ENCODE data around the gene POTEH.
"Not testable (repeated sequence)": the region's sequence is repeated elsewhere in the genome, so short reads cannot be mapped to it uniquely, and the experiment has no call there.

Gene POTEH

GRCh38 chr22:15738157-15738908, 48.5 kb downstream of the POTEH start:
- DNase-seq: not testable (repeated sequence)

DNA sequence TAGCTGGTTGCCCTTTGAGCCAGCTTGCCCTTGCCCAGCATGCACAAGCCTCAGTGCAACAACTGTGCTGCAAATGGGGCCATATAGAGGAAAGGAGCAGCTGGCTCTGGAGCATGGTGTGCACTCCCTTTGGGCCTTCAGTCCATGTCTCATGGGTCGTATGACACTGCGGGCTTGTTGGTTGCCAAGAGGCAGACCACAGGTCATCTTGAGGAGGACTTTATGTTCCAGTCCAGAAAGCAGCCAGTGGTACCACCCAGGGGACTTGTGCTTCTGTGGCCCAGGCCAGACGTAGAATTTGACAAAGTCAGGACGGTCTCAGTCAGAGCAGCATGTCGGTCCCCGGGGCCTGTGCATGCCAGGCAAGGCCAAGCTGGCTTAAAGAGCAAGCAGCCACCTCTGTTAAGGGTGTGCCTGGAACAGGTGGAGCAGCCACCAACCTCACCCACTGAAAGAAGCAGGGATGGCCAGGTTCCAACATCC, 49.1 kb downstream of the POTEH start:
- not testable (repeated sequence) for DNase-seq

- DNase-seq: not testable (repeated sequence)
These were observed 58.0 kb downstream of the POTEH start for GRCh38 chr22:15747636-15748323.

GRCh38 chr22:15749181-15749970, 59.5 kb downstream of the POTEH start:
- DNase-seq: not testable (repeated sequence)

DNA sequence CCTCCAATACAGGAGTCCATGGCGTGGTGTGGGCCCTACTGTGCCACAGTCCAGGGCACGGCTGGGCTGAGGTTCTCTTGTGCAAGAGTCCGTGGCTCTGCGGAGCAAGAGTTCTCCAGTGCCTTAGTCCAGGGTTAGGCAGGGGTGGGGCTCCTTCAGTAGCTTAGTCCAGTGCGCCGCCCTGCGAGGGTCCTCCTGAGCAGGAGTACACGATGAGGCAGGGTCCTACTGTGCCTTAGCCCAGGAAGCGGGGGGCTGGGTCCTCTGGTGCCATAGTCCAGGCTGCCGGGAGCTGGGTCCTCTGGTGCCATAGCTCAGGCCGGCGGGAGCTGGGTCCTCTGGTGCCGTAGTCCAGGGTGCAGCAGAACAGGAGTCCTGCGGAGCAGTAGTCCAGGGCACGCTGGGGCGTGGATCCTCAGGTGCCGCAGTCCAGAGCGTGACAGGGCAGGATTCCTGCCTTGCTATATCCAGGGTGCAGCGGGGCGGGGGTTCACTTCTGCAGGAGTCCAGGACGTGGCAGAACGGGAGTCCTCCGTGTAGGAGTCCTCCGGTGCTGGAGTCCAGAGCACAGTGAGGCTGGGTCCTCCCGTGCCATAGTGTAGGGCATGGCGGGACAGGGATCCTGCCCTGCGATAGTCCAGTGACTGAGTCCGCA, 69.7 kb downstream of the POTEH start:
- DNase-seq: not testable (repeated sequence)

GRCh38 chr22:15760388-15761150, 70.7 kb downstream of the POTEH start:
- not testable (repeated sequence) for DNase-seq

DNA sequence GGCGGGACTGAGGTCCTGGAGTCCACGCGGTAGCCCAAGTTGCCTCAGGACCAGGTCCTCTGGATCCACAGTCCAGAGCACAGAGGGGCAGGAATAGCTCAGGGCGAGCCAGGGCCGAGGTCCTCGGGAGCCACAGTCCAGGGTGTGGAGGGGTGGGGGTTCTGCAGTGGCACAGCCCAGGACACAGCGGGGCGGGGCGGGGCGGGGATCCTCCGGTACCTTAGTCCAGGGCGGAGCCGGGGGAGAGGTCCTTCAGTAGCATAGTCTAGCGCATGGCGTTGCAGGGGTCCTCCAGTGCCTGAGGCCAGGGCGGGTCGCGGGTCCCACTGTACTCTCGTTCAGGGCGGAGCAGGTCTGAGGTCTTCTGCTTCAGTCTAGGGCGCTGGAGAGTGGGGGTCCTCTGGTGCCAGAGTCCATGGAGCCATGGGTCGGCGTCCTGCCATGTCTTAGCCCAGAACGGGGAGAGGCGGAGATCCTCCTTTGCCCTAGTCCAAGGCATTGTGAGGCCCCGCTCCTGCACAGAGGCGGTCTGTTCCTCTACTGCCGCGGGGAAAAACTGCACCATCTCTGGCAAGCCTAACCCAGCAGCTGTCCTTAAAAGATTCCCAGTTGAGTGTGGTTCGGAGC, 71.4 kb downstream of the POTEH start:
- DNase-seq: not testable (repeated sequence)

DNA sequence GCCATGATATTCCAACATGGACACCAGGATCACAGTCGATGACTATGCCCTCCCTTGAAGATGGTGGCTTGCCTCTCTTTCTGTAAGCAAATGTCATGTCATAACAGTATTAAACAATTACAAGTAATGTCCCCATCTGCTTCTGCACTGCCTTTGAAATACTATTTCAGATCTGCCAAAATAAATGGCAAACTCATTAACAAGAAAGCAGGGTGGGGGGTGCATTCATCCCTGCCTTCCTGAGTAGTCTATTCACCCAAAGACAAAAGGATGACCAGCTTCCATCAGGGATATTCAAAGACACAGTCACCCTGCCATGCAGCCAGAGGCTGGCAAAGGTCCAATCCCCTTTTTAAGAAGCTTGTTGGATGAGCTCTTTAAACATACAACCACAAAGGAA, 73.7 kb downstream of the POTEH start:
- not testable (repeated sequence) for DNase-seq
